Measurements from ENCODE around the gene SMG9. TPM values are rescaled to one million over a fixed set of nuclear protein-coding genes. Genes with fewer than 3 reads are reported as not detected.
A peak's percentile ranks its signal among the peaks of the same experiment; 100 is the strongest.

The SMG9 gene
- total RNA-seq, 2 experiments from 2014 or later, result 34.7 to 38.2 TPM

DNA sequence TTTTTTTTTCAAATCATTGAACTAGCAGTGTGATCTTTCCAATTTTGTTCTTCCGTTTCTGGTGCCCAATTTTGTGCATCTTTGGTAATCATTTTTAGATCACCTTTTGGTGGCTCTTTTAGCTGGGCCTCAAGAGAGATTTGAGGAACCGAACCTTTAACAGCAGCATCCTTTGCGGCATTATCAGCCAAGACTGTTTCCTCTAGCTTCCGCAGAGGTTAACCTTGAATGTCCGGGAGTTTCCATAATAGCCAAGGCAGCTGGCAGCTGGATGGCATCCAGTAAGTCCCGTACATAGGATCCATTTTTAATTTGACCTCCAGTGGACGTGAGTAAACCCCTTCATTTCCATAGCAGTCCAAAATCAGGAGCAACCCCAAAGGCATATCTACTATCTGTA is 29.3 kb downstream of the SMG9 start:
- ATAC-seq (ENCODE audit: poor library complexity), result no peak
- Mint-ChIP-seq H3K27ac (no peak overlapping the region), H3K4me1 (ENCODE audit: low read depth) (no peaks in the 10 kb centered on the region), H3K36me3 (ENCODE audit: low read depth) (peaks cover 25% of the 10 kb centered on the region), H3K27me3 (no peaks in the 10 kb centered on the region), H3K4me3 (no peak overlapping the region), H3K9me3 (no peaks in the 10 kb centered on the region)
- Histone ChIP-seq H3K4me3 (ENCODE audit: low read length) (no peak overlapping the region), H3K27ac (ENCODE audit: low read depth in 1 of 2, low read length in 2 of 2) (no peak overlapping the region), H3K9me3 (ENCODE audit: control insufficient read depth in 1 of 2, insufficient read depth in 1 of 2, low read length in 2 of 2) (no peaks in the 10 kb centered on the region), H3K27me3 (ENCODE audit: control insufficient read depth in 1 of 2, insufficient read depth in 2 of 2, low read length in 2 of 2) (no peaks in the 10 kb centered on the region), H3K36me3 (ENCODE audit: insufficient read depth, low read length) (peaks cover 20% of the 10 kb centered on the region), H3K4me1 (ENCODE audit: insufficient read depth, low read length) (no peaks in the 10 kb centered on the region)
- CTCF ChIA-PET, result interaction anchor here (0.6 to 1.3 kb wide), 5 partner anchors 20 to 268 kb away, joined by 3 to 5 read pairs (median 3); partner anchors contain the start of gene LYPD5
- TF ChIP-seq, protein P1, sequence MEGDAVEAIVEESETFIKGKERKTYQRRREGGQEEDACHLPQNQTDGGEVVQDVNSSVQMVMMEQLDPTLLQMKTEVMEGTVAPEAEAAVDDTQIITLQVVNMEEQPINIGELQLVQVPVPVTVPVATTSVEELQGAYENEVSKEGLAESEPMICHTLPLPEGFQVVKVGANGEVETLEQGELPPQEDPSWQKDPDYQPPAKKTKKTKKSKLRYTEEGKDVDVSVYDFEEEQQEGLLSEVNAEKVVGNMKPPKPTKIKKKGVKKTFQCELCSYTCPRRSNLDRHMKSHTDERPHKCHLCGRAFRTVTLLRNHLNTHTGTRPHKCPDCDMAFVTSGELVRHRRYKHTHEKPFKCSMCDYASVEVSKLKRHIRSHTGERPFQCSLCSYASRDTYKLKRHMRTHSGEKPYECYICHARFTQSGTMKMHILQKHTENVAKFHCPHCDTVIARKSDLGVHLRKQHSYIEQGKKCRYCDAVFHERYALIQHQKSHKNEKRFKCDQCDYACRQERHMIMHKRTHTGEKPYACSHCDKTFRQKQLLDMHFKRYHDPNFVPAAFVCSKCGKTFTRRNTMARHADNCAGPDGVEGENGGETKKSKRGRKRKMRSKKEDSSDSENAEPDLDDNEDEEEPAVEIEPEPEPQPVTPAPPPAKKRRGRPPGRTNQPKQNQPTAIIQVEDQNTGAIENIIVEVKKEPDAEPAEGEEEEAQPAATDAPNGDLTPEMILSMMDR (IDR thresholded peaks at IDR 0.05), result no peak
- POLR2A ChIA-PET, result interaction anchor here (1.5 kb wide), 1 partner anchor 11 kb away, joined by 3 read pairs; no protein-coding TSS in a partner anchor
- intact Hi-C loops (cut with DNase I, micrococcal nuclease), result no loop called here
- DNase-seq, result peak in 1 of 14 experiments; percentile 33

DNA sequence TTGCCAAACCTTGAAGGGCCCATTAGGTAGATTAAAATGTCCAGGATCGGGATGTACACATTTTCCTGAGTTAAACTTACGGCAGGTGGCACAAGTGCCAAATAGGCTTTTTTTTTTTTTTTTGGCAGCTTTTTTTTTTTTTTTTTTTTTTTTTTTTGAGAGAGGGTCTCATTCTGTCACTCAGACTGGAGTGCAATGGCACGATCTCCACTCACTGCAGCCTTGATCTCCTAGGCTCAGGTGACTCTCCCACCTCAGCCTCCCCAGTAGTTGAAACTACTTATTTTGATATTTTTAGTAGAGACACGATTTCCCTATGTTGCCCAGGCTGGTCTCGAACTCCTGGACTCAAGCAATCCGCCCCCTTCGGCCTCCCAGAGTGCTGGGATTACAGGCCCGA is 29.9 kb downstream of the SMG9 start:
- no peak for DNase-seq
- H3K36me3 Mint-ChIP-seq (ENCODE audit: low read depth), result peaks cover 19% of the 10 kb centered on the region
- no peaks in the 10 kb centered on the region for H3K9me3 ChIP-seq (ENCODE audit: control insufficient read depth in 1 of 2, insufficient read depth in 1 of 2, low read length in 2 of 2)
- no peak overlapping the region for H3K27ac ChIP-seq (ENCODE audit: low read depth in 1 of 2, low read length in 2 of 2)
- H3K4me3 Mint-ChIP-seq, result no peak overlapping the region
- ATAC-seq (ENCODE audit: poor library complexity), result no peak
- H3K4me1 Mint-ChIP-seq (ENCODE audit: low read depth), result no peaks in the 10 kb centered on the region
- H3K4me1 ChIP-seq (ENCODE audit: insufficient read depth, low read length), result no peaks in the 10 kb centered on the region
- ChIA-PET POLR2A (interaction anchor here (0.6 to 1.5 kb wide), 2 partner anchors 11 to 110 kb away, joined by 3 read pairs; no protein-coding TSS in a partner anchor), CTCF (interaction anchor here (0.6 to 2.1 kb wide), 3 partner anchors 20 to 66 kb away, joined by 3 to 7 read pairs (median 3); partner anchors contain the start of gene PLAUR)
- H3K9me3 Mint-ChIP-seq, result no peaks in the 10 kb centered on the region
- intact Hi-C loops (cut with DNase I, micrococcal nuclease), result no loop called here
- H3K36me3 ChIP-seq (ENCODE audit: insufficient read depth, low read length), result peaks cover 15% of the 10 kb centered on the region
- H3K27me3 Mint-ChIP-seq, result no peaks in the 10 kb centered on the region
- H3K4me3 ChIP-seq (ENCODE audit: low read length), result no peak overlapping the region
- H3K27ac Mint-ChIP-seq, result no peak overlapping the region
- TF ChIP-seq, protein P1 (IDR thresholded peaks at IDR 0.05), result no peak
- H3K27me3 ChIP-seq (ENCODE audit: control insufficient read depth in 1 of 2, insufficient read depth in 2 of 2, low read length in 2 of 2), result peaks cover 0 to 2% of the 10 kb centered on the region in 2 experiments

DNA sequence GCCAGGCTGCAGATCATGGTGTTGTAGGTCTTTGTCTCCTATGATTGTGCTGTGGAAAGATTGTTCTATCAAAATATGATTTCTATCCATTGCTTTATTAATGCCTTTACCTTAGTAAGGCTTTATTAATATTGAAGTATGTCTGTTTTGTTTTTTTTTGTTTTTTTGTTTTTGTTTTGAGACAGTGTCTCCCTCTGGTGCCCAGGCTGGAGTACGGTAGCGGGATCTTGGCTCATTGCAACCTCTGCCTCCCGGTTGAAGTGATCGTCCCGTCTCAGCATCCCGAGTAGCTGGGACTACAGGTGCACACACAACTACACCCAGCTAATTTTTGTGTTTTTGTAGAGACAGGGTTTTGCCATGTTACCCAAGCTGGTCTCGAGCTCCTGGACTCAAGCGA is 31.2 kb downstream of the SMG9 start:
- DNase-seq (no peak), ATAC-seq (ENCODE audit: poor library complexity) (no peak)
- H3K27ac Mint-ChIP-seq, result no peak overlapping the region
- H3K4me3 Mint-ChIP-seq, result no peak overlapping the region
- Histone ChIP-seq H3K9me3 (ENCODE audit: control insufficient read depth in 1 of 2, insufficient read depth in 1 of 2, low read length in 2 of 2) (no peaks in the 10 kb centered on the region), H3K27me3 (ENCODE audit: control insufficient read depth in 1 of 2, insufficient read depth in 2 of 2, low read length in 2 of 2) (peaks cover 0 to 3% of the 10 kb centered on the region in 2 experiments), H3K4me3 (ENCODE audit: low read length) (no peak overlapping the region), H3K4me1 (ENCODE audit: insufficient read depth, low read length) (no peaks in the 10 kb centered on the region), H3K36me3 (ENCODE audit: insufficient read depth, low read length) (peaks cover 3% of the 10 kb centered on the region), H3K27ac (ENCODE audit: low read depth in 1 of 2, low read length in 2 of 2) (no peak overlapping the region)
- TF ChIP-seq, protein P1 (IDR thresholded peaks at IDR 0.05), result no peak
- peaks cover 7% of the 10 kb centered on the region for H3K36me3 Mint-ChIP-seq (ENCODE audit: low read depth)
- ChIA-PET CTCF (interaction anchor here (2.1 kb wide), 1 partner anchor 54 kb away, joined by 7 read pairs; the partner anchor contains the start of gene PLAUR), POLR2A (interaction anchor here (0.7 kb wide), 1 partner anchor 15 kb away, joined by 3 read pairs; no protein-coding TSS in a partner anchor)
- no peaks in the 10 kb centered on the region for H3K27me3 Mint-ChIP-seq
- intact Hi-C loops (cut with DNase I, micrococcal nuclease), result no loop called here
- H3K9me3 Mint-ChIP-seq, result no peaks in the 10 kb centered on the region
- H3K4me1 Mint-ChIP-seq (ENCODE audit: low read depth), result no peaks in the 10 kb centered on the region

Data from CD4-positive, alpha-beta T cell (primary cell).